Type B pancreatic cell (in vitro differentiated cells): Measurements from ENCODE around the gene DDX18. TPM values are rescaled to one million over a fixed set of nuclear protein-coding genes. Genes with fewer than 3 reads are reported as not detected.

Experiments used
- DNase-seq: peaks from one replicate; pipeline ENCODE4 v3.0.0; 2021; ENCODE audit warnings: mixed read lengths; ENCODE audit not compliant: unreplicated experiment; ENCODE audit errors: extremely low spot score
- H3K27ac Mint-ChIP-seq: 2 replicates; pipeline ENCODE4 v1.8.0; 2021; ENCODE audit warnings: mild to moderate bottlenecking, mixed read lengths
- H3K27me3 Mint-ChIP-seq: 2 replicates; pipeline ENCODE4 v1.8.0; 2021; ENCODE audit warnings: mixed read lengths
- H3K36me3 Mint-ChIP-seq: 2 replicates; pipeline ENCODE4 v1.8.0; 2021; ENCODE audit warnings: mixed read lengths
- H3K4me1 Mint-ChIP-seq: one replicate; pipeline ENCODE4 v1.8.0; 2021; ENCODE audit warnings: mixed read lengths; ENCODE audit not compliant: unreplicated experiment
- H3K4me3 Mint-ChIP-seq: 2 replicates; pipeline ENCODE4 v1.8.0; 2021; ENCODE audit warnings: mild to moderate bottlenecking, mixed read lengths
- H3K9me3 Mint-ChIP-seq: 2 replicates; pipeline ENCODE4 v1.8.0; 2021; ENCODE audit warnings: mixed read lengths
- CTCF ChIP-seq: fragments of 200-600 bp; sonication (generic); conservative IDR thresholded peaks from 2 replicates; pipeline ENCODE4 v1.5.0; 2021; ENCODE audit warnings: antibody characterized with exemption, mild to moderate bottlenecking
- total RNA-seq: library from RNA; stranded (reverse); gene quantifications from 2 replicates; pipeline ENCODE4 v1.2.1, GENCODE V29; 2021; ENCODE audit warnings: low replicate concordance

The DDX18 gene
- total RNA-seq, 1 donor from 2014 or later = 62.9 TPM

- DNase-seq = no peak
- no peaks in the 10 kb centered on the region for H3K27me3 Mint-ChIP-seq
- peaks cover 34% of the 10 kb centered on the region for H3K36me3 Mint-ChIP-seq
- H3K9me3 Mint-ChIP-seq = no peaks in the 10 kb centered on the region
- no peak overlapping the region for H3K27ac Mint-ChIP-seq
- H3K4me3 Mint-ChIP-seq = no peak overlapping the region
- TF ChIP-seq CTCF = no peak
- H3K4me1 Mint-ChIP-seq = no peaks in the 10 kb centered on the region
Observed at GRCh38 chr2:117828870-117829269, 14.4 kb downstream of the DDX18 start.

GRCh38 chr2:117832332-117832731 is 17.8 kb downstream of the DDX18 start:
- DNase-seq = no peak
- no peak overlapping the region for H3K4me3 Mint-ChIP-seq
- H3K36me3 Mint-ChIP-seq = peaks cover 11% of the 10 kb centered on the region
- TF ChIP-seq CTCF = no peak
- no peaks in the 10 kb centered on the region for H3K9me3 Mint-ChIP-seq
- no peak overlapping the region for H3K27ac Mint-ChIP-seq
- H3K27me3 Mint-ChIP-seq = peaks cover 7% of the 10 kb centered on the region
- H3K4me1 Mint-ChIP-seq = peaks cover 4% of the 10 kb centered on the region

DNA sequence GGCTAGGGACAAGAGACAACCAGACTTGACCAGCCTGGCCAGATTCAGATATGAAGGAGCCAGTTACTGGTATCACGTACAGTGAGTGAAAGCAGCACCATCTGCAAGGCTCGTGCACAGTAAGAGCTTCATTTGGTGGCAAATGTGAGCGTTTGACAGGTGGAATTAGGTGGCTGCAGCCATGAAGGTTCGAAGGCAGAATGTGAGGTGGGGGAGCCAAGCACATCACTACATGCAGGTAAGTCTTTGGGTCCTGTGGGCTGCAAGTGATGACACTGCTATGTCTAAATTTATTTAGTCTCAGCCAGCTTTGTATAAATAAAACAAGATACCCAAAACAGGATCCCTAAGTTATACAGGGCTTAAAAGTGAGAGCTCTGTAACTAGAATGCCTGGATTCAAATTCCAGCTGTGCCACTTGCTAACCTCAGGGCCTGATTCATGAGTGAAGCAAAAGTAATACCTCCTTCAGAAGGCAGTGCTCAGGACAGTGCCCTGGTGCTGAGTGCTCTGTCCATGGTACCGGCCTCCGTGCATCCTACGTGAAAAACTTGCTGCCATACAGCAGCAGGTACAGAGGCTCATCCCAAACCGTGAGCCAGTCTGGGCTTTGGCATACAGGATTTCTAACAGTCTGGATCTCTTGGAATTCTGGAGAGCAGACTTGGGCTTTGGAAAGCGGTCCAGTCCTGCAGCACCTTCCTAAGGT is 18.6 kb downstream of the DDX18 start:
- Mint-ChIP-seq H3K36me3 (peaks cover 4% of the 10 kb centered on the region), H3K27me3 (peaks cover 7% of the 10 kb centered on the region), H3K4me3 (no peak overlapping the region), H3K4me1 (peaks cover 4% of the 10 kb centered on the region), H3K9me3 (no peaks in the 10 kb centered on the region), H3K27ac (no peak overlapping the region)
- no peak for DNase-seq
- no peak for TF ChIP-seq CTCF

GRCh38 chr2:117833911-117834310 is 19.4 kb downstream of the DDX18 start:
- Mint-ChIP-seq H3K27me3 (peaks cover 7% of the 10 kb centered on the region), H3K9me3 (no peaks in the 10 kb centered on the region), H3K4me3 (no peak overlapping the region), H3K36me3 (peaks cover 3% of the 10 kb centered on the region), H3K27ac (no peak overlapping the region), H3K4me1 (peaks cover 4% of the 10 kb centered on the region)
- DNase-seq = no peak
- no peak for TF ChIP-seq CTCF

GRCh38 chr2:117834992-117835391 is 20.5 kb downstream of the DDX18 start:
- no peak overlapping the region for H3K4me3 Mint-ChIP-seq
- no peak overlapping the region for H3K27ac Mint-ChIP-seq
- no peaks in the 10 kb centered on the region for H3K9me3 Mint-ChIP-seq
- TF ChIP-seq CTCF = no peak
- DNase-seq = no peak
- peaks cover 4% of the 10 kb centered on the region for H3K4me1 Mint-ChIP-seq
- H3K27me3 Mint-ChIP-seq = peaks cover 7% of the 10 kb centered on the region
- H3K36me3 Mint-ChIP-seq = peaks cover 3% of the 10 kb centered on the region
